Measurements from ENCODE around the gene PTPRT.

Gene PTPRT

DNA sequence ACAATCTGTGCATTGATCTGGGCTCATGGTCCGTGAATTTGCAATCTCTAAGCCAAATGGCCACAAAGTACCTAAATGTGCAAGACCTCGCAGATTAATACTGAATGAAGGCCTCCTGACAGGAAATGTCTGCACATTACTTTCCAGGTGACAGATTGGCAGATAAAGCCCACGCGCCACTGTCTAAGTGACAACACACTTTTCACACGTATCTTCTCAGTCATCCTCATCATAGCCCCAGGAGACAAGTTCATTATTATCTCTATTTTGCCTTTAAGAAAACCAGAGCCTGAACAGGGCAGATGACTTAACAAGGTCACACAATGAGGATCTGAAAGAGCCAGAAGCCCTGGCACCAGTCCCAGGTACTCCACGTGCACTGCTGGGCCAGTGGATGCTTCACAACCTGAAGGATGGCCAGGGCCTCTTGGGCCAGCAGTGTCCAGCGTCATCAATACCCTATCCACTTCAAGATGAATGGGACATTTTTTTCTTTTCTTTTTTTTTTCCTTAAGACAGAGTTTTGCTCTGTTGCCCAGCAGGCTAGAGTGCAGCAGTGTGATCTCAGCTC lies 266.3 kb downstream of the PTPRT start:
- H3K4me3 ChIP-seq (ENCODE audit: low read depth, low read length) = no peak overlapping the region
- CTCF ChIA-PET = no interaction called here
- TF ChIP-seq ZSCAN16 (tag by site-specific recombination; IDR thresholded peaks at IDR 0.05) = no peak
- TF ChIP-seq, protein P1, sequence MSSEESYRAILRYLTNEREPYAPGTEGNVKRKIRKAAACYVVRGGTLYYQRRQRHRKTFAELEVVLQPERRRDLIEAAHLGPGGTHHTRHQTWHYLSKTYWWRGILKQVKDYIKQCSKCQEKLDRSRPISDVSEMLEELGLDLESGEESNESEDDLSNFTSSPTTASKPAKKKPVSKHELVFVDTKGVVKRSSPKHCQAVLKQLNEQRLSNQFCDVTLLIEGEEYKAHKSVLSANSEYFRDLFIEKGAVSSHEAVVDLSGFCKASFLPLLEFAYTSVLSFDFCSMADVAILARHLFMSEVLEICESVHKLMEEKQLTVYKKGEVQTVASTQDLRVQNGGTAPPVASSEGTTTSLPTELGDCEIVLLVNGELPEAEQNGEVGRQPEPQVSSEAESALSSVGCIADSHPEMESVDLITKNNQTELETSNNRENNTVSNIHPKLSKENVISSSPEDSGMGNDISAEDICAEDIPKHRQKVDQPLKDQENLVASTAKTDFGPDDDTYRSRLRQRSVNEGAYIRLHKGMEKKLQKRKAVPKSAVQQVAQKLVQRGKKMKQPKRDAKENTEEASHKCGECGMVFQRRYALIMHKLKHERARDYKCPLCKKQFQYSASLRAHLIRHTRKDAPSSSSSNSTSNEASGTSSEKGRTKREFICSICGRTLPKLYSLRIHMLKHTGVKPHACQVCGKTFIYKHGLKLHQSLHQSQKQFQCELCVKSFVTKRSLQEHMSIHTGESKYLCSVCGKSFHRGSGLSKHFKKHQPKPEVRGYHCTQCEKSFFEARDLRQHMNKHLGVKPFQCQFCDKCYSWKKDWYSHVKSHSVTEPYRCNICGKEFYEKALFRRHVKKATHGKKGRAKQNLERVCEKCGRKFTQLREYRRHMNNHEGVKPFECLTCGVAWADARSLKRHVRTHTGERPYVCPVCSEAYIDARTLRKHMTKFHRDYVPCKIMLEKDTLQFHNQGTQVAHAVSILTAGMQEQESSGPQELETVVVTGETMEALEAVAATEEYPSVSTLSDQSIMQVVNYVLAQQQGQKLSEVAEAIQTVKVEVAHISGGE (tag by site-specific recombination; conservative IDR thresholded peaks at IDR 0.05; ENCODE audit: low read depth) = no peak
- no peak for TF ChIP-seq EGR2 (tag by site-specific recombination; IDR thresholded peaks at IDR 0.05; ENCODE audit: low read depth)
- POLR2A ChIA-PET = no interaction called here
- no peak overlapping the region for H3K27ac ChIP-seq (ENCODE audit: extremely low read depth, low read depth, low read length)
- no peaks in the 10 kb centered on the region for H3K36me3 ChIP-seq (ENCODE audit: control insufficient read depth in 2 of 2, insufficient read depth in 1 of 2, low read length in 2 of 2)
- H3K4me1 ChIP-seq (ENCODE audit: control insufficient read depth, insufficient read depth, low read length) = no peaks in the 10 kb centered on the region
- no peaks in the 10 kb centered on the region for H3K9me3 ChIP-seq (ENCODE audit: control insufficient read depth, insufficient read depth, low read depth, low read length)

DNA sequence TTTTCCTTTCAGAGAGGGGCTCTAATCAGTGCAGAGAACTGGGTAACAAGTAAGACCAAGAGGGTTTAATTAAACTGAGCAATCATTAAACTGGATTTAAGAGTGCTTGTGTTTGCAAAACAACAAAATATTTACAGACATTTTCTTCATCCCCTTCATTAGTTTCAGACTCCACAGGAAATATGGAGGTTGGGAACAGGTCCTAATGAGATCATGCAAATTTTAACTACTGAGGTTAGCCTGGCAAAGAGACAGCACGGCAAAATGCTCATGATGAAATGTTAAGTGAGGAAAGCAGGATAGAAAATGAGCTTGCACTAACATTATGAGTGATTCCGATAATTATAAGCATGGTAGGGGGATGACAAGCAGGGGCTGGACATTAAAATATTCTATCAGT lies 268.9 kb downstream of the PTPRT start:
- H3K27ac ChIP-seq (ENCODE audit: extremely low read depth, low read depth, low read length) = no peak overlapping the region
- no peaks in the 10 kb centered on the region for H3K36me3 ChIP-seq (ENCODE audit: control insufficient read depth in 2 of 2, insufficient read depth in 1 of 2, low read length in 2 of 2)
- no peak overlapping the region for H3K4me3 ChIP-seq (ENCODE audit: low read depth, low read length)
- TF ChIP-seq OVOL3 (tag by site-specific recombination; IDR thresholded peaks at IDR 0.05) = no peak
- POLR2A ChIA-PET = no interaction called here
- H3K4me1 ChIP-seq (ENCODE audit: control insufficient read depth, insufficient read depth, low read length) = no peaks in the 10 kb centered on the region
- H3K9me3 ChIP-seq (ENCODE audit: control insufficient read depth, insufficient read depth, low read depth, low read length) = no peaks in the 10 kb centered on the region
- CTCF ChIA-PET = no interaction called here

DNA sequence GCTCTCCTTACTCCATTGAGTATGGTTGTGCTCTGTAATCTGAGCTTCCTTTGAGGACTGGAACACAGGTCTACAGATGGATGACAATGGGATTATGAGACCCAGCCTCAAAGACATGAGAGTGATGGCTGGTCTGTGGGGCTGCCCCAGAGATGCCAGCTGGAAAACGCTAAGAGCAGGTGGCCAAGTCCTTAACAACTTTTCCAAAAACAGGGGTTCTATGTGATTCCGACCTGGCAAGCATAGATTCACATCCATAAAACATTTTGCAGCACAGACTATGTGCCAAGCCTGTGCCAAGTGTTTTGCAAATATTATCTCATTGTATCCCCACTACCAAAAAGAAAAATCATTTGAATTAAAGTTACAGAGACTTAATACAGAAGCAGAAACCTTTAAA lies 270.4 kb downstream of the PTPRT start:
- no peaks in the 10 kb centered on the region for H3K4me1 ChIP-seq (ENCODE audit: control insufficient read depth, insufficient read depth, low read length)
- no peaks in the 10 kb centered on the region for H3K36me3 ChIP-seq (ENCODE audit: control insufficient read depth in 2 of 2, insufficient read depth in 1 of 2, low read length in 2 of 2)
- no peaks in the 10 kb centered on the region for H3K9me3 ChIP-seq (ENCODE audit: control insufficient read depth, insufficient read depth, low read depth, low read length)
- ChIA-PET POLR2A (no interaction called here), CTCF (no interaction called here)
- no peak overlapping the region for H3K4me3 ChIP-seq (ENCODE audit: low read depth, low read length)
- no peak overlapping the region for H3K27ac ChIP-seq (ENCODE audit: extremely low read depth, low read depth, low read length)
- TF ChIP-seq, protein P2, sequence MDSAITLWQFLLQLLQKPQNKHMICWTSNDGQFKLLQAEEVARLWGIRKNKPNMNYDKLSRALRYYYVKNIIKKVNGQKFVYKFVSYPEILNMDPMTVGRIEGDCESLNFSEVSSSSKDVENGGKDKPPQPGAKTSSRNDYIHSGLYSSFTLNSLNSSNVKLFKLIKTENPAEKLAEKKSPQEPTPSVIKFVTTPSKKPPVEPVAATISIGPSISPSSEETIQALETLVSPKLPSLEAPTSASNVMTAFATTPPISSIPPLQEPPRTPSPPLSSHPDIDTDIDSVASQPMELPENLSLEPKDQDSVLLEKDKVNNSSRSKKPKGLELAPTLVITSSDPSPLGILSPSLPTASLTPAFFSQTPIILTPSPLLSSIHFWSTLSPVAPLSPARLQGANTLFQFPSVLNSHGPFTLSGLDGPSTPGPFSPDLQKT (IDR thresholded peaks at IDR 0.05; ENCODE audit: borderline replicate concordance, low read depth, low read length) = no peak
- no peak for TF ChIP-seq TRIM28 (IDR thresholded peaks at IDR 0.05; ENCODE audit: borderline replicate concordance, low read length)
- TF ChIP-seq ZIC2 (tag by site-specific recombination; IDR thresholded peaks at IDR 0.05) = no peak
- TF ChIP-seq, protein P3, sequence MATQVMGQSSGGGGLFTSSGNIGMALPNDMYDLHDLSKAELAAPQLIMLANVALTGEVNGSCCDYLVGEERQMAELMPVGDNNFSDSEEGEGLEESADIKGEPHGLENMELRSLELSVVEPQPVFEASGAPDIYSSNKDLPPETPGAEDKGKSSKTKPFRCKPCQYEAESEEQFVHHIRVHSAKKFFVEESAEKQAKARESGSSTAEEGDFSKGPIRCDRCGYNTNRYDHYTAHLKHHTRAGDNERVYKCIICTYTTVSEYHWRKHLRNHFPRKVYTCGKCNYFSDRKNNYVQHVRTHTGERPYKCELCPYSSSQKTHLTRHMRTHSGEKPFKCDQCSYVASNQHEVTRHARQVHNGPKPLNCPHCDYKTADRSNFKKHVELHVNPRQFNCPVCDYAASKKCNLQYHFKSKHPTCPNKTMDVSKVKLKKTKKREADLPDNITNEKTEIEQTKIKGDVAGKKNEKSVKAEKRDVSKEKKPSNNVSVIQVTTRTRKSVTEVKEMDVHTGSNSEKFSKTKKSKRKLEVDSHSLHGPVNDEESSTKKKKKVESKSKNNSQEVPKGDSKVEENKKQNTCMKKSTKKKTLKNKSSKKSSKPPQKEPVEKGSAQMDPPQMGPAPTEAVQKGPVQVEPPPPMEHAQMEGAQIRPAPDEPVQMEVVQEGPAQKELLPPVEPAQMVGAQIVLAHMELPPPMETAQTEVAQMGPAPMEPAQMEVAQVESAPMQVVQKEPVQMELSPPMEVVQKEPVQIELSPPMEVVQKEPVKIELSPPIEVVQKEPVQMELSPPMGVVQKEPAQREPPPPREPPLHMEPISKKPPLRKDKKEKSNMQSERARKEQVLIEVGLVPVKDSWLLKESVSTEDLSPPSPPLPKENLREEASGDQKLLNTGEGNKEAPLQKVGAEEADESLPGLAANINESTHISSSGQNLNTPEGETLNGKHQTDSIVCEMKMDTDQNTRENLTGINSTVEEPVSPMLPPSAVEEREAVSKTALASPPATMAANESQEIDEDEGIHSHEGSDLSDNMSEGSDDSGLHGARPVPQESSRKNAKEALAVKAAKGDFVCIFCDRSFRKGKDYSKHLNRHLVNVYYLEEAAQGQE (tag by site-specific recombination; IDR thresholded peaks at IDR 0.05) = no peak
- TF ChIP-seq ZNF48 (tag by site-specific recombination; IDR thresholded peaks at IDR 0.05) = no peak
- no peak for TF ChIP-seq GFI1B (tag by site-specific recombination; IDR thresholded peaks at IDR 0.05)
- TF ChIP-seq ZNF335 (tag by site-specific recombination; conservative IDR thresholded peaks at IDR 0.05) = no peak
- TF ChIP-seq, protein P4, sequence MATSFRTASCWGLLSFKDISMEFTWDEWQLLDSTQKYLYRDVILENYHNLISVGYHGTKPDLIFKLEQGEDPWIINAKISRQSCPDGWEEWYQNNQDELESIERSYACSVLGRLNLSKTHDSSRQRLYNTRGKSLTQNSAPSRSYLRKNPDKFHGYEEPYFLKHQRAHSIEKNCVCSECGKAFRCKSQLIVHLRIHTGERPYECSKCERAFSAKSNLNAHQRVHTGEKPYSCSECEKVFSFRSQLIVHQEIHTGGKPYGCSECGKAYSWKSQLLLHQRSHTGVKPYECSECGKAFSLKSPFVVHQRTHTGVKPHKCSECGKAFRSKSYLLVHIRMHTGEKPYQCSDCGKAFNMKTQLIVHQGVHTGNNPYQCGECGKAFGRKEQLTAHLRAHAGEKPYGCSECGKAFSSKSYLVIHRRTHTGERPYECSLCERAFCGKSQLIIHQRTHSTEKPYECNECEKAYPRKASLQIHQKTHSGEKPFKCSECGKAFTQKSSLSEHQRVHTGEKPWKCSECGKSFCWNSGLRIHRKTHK (tag by site-specific recombination; IDR thresholded peaks at IDR 0.05) = no peak
- TF ChIP-seq, protein P5, sequence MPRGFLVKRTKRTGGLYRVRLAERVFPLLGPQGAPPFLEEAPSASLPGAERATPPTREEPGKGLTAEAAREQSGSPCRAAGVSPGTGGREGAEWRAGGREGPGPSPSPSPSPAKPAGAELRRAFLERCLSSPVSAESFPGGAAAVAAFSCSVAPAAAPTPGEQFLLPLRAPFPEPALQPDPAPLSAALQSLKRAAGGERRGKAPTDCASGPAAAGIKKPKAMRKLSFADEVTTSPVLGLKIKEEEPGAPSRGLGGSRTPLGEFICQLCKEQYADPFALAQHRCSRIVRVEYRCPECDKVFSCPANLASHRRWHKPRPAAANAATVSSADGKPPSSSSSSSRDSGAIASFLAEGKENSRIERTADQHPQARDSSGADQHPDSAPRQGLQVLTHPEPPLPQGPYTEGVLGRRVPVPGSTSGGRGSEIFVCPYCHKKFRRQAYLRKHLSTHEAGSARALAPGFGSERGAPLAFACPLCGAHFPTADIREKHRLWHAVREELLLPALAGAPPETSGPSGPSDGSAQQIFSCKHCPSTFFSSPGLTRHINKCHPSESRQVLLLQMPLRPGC (tag by site-specific recombination; IDR thresholded peaks at IDR 0.05) = no peak
- TF ChIP-seq, protein P6, sequence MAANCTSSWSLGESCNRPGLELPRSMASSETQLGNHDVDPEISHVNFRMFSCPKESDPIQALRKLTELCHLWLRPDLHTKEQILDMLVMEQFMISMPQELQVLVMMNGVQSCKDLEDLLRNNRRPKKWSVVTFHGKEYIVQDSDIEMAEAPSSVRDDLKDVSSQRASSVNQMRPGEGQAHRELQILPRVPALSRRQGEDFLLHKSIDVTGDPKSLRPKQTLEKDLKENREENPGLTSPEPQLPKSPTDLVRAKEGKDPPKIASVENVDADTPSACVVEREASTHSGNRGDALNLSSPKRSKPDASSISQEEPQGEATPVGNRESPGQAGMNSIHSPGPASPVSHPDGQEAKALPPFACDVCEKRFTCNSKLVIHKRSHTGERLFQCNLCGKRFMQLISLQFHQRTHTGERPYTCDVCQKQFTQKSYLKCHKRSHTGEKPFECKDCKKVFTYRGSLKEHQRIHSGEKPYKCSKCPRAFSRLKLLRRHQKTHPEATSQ (tag by site-specific recombination; IDR thresholded peaks at IDR 0.05) = no peak
- TF ChIP-seq ZNF324 (tag by site-specific recombination; IDR thresholded peaks at IDR 0.05) = no peak
- TF ChIP-seq ZNF549 (tag by site-specific recombination; IDR thresholded peaks at IDR 0.05) = no peak
- no peak for TF ChIP-seq ZNF394 (tag by site-specific recombination; IDR thresholded peaks at IDR 0.05; ENCODE audit: borderline replicate concordance)
- TF ChIP-seq SP7 (tag by site-specific recombination; IDR thresholded peaks at IDR 0.05) = no peak
- no peak for TF ChIP-seq GLI2 (tag by site-specific recombination; IDR thresholded peaks at IDR 0.05; ENCODE audit: borderline replicate concordance, low read depth)
